ENCODE results near the gene SMC6.

DNA sequence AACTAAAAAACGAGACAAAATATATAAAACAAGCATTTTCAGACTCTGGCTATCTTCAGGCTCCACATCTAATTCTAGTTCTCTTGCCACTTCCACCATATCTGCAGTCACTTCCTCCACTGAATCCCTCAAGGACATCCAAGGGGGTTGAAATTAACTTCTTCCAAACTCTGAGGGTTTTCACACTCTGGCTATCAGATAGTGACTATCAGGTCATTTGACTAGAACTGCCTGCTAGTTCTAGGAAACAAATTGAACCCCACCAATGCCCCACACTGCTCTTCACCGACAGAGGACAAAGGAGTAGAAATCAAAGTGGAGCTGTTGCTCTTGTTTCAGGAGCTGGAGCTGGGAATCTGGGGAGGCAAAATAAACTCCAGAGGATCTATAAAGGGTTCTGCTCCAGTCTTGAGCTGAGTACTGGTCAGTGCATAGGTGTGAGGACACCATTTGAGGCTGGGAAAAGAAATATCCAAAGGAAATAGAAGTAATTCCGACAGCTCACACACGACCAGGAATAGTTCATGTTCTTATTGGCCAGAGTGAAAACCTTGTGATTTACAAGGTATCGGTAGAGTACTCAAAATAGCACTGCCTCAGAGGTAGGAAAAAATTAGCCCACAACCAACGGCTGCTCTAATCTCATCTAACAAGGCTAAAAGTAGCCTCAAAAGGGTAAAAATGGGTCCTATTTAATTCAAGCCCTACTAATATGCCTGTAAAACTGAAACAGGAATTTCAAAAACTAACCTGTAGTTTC, 71.3 kb downstream of the SMC6 start:
- TF ChIP-seq EZH2 (IDR thresholded peaks at IDR 0.05; ENCODE audit: low read length) (no peak), CTCF (optimal IDR thresholded peaks at IDR 0.05 in 1 of 3, IDR thresholded peaks at IDR 0.05 in 1 of 3, conservative IDR thresholded peaks at IDR 0.05 in 1 of 3; ENCODE audit: extremely low read depth in 1 of 3, insufficient read depth in 2 of 3, low read length in 3 of 3) (no peak)
